Measurements from ENCODE around the gene MT1E.

Gene MT1E

DNA sequence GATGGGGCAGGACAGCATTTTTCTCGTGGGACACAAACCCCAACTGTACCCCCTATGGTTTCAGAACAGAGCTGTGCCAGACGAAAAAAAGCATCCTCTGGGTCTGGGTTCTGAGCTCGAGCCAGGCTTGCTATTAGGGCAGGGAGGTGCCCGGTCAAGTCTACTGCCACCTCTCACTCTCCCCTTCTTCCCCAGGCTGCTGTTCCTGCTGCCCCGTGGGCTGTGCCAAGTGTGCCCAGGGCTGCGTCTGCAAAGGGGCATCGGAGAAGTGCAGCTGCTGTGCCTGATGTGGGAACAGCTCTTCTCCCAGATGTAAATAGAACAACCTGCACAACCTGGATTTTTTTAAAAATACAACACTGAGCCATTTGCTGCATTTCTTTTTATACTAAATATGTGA lies 1.1 kb downstream of the MT1E start:
- no peak for DNase-seq (ENCODE audit: low spot score)

DNA sequence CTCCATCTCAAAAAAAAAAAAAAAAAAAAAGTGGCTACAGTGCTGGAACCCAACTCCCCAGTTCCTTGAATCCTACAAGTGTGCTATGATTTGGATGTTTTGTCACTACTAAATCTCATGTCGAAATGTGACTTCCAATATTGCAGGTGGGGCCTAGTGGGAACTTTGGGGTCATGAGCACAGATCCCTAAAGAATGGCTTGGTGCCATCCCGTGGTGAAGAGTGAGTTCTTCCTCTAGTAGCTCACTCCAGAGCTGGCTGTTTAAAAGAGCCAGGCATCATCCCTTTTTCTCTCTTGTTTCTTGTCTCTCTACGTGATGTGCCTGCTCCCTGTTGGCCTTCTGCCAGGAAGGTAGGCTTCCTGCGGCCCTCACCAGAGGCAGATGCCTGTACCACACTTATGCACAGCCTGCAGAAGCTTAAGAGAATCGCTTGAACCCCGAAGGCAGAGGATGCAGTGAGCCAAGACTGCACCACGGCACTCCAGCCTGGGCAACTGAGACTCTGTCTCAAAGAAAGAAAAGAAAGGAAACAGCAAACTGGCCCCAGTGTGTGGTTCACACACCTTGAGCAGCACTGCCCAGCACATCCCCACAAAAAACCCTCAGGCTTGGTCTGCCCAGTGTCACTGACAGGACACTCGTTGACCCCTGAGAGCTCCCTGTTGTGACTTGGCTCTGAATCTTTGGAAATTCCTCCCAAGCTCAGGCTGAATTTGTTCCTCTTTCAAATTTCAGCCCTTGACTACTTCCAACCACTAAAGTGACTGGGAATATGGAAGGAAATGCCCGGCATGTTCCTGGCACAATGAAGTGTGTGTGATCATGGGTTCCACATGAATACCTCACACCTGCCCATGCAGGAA lies 3.1 kb downstream of the MT1E start:
- no peak for DNase-seq (ENCODE audit: low spot score)

DNA sequence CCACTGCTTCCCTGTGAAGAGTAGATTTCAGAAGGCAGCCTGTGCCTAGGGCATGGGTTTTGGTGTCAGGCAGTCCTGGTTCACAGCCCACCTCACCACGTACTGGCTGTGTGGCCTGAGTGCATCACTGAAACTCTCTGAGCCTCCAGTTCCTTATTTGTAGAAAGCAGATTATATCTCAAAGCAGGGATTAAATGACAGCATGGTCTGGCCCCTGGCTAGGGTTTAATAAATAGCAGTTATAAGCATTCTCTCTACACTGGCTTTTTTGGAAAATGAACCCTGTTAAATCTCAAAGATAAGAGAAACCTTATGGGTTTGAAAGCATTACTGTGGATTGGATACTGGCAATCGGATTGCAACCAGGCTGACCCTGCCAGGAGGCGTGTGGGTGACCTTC lies 4.0 kb downstream of the MT1E start:
- DNase-seq (ENCODE audit: low spot score): no peak

DNA sequence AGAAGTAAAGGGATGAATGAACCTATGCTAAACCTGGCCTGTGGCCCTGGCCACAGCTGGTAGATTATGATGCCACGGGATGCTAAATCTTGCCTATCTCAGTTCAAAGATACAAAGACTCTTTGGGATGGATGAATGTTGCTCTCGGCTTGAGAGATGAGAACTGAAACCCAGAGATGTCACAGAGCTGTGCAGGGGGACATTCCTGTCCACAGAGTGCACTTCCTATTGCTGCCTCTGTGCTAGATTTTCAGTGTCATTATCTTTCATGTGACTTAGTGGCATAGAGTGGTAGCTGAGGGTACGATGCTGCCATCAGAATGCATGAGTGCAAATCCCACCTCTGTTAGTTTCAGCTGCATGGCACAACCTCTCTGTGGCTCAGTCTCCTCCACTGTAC lies 4.6 kb downstream of the MT1E start:
- DNase-seq (ENCODE audit: low spot score): peak; percentile 48

DNA sequence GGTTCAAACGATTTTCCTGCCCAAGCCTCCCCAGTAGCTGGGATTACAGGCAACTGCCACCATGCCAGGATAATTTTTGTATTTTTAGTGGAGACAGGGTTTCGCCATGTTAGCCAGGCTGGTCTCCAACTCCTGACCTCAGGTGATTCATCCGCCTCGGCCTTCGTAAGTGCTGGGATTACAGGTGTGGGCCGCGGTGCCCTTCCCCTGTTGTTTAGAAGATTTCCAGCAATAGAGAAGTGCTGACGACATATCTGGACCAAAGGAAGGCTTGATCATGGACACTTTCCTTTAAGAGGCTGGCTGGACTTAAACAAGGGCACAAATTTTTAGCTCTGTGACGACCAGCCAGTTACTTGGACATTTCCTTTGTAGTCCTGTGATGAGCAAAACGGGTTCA lies 5.6 kb downstream of the MT1E start:
- no peak for DNase-seq (ENCODE audit: low spot score)

DNA sequence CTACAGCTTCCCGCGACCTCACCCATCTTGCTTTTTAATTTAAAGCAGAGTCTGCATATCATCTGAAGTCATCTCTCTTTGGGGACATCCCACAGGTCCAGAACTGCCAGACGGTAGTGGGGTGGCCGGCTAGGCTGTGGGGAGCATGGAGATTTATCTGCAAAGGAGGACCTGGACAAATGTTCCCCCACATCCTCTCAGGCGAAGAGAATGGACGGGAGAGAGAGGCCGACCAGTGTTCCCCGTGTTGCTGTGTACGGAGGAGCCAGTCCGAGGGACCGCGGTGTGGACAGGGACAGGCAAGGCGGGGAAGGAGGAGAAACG lies 6.2 kb downstream of the MT1E start:
- DNase-seq (ENCODE audit: low spot score): no peak

DNA sequence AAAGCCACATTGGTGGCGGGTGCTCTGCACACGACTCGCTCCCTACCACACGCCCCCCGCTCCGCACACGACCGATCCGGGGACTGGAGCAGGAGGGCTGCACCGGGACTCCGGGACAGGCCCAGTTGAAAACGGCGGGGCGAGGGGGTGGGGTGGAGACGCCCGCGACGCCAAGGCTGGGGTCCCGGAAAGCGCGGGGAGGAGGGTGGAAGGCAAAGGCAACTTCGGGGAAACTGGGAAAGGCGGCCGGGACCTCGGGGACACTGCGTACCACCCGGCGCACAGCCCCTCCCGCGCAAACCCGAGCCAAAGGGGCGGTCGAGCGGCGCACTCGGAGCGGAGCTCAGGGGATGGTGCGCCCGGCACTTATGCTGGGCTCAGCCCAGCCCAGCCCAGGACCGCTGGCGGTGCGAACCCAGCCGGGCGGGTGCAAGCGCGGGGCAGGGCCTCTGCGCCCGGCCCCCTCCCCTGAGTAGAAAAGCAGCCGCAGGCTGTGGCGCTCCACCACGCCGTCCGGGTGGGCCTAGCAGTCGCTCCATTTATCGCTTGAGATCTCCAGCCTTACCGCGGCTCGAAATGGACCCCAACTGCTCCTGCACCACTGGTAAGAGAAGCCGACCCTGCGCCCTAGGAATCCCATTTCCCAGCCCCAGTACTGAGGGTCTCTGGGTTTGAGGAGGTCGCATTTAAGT lies 6.7 kb downstream of the MT1E start, which contains the start of gene MT1M:
Gene MT1M, plus strand, starts transcription at position 504 of the 692 bp plus-strand sequence. Its CDS starts 73 bp downstream, at position 577.
- DNase-seq (ENCODE audit: low spot score): no peak

DNA sequence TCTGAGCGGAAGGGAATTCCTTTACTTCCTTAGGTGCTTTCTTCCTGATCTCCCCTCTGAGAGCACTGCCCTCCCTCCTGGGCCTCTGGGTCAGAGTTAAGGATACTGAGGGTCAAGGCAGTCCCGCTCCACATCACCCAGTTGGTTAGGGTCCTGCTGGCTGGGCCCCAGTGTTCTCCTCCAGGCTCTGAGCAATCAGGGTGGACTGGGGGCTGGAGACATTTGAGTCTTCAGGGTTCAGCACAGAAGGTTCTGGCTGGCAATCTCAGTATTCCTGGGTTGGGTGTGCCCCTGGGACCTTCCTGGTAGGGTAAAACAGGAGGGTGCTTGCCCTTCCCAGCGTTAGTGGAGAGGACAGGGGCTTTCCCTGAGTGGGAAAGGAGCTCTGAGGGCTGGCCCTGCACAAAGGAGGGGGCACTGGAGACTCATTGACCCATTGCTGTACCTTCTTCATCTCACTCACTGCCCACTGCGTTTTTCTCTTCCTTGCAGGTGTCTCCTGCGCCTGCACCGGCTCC lies 7.3 kb downstream of the MT1E start:
- DNase-seq (ENCODE audit: low spot score): no peak

DNA sequence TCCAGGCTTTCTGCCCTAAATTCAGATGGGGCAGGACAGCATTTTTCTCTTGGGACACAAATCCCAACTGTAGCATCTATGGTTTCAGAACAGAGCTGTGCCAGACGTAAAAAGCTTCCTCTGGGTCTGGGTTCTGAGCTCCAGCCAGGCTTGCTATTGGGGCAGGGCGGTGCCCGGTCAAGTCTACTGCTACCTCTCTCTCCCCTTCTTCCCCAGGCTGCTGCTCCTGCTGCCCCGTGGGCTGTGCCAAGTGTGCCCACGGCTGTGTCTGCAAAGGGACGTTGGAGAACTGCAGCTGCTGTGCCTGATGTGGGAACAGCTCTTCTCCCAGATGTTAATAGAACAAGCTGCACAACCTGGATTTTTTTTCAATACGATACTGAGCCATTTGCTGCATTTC lies 8.0 kb downstream of the MT1E start:
- DNase-seq (ENCODE audit: low spot score): no peak

DNA sequence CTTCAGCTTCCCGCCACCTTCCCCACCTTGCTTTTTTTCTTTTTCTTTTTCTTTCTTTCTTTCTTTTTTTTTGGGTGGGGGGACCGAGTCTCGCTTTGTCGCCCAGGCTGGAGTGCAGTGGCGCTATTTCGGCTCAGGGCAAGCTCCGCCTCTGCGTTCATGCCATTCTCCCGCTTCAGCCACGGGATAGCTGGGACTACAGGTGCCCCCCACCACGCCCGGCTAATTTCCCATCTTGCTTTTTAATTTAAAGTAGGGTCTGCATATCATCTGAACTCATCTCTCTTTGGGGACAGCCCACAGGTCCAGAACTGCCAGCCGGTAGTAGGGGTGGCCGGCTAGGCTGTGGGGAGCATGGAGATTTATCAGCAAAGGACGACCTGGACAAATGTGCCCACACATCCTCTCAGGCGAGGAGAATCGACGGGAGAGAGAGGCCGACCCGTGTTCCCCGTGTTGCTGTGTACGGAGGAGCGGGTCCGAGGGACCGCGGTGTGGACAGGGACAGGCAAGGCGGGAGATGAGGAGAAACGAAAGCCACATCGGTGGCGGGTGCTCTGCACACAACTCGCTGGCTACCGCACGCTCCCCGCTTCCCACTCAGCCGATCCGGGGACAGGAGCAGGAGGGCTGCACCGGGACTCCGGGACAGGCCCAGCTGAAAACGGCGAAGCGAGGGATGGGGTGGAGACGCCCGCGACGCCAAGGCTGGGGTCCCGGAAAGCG lies 9.3 kb downstream of the MT1E start:
- no peak for DNase-seq (ENCODE audit: low spot score)

DNA sequence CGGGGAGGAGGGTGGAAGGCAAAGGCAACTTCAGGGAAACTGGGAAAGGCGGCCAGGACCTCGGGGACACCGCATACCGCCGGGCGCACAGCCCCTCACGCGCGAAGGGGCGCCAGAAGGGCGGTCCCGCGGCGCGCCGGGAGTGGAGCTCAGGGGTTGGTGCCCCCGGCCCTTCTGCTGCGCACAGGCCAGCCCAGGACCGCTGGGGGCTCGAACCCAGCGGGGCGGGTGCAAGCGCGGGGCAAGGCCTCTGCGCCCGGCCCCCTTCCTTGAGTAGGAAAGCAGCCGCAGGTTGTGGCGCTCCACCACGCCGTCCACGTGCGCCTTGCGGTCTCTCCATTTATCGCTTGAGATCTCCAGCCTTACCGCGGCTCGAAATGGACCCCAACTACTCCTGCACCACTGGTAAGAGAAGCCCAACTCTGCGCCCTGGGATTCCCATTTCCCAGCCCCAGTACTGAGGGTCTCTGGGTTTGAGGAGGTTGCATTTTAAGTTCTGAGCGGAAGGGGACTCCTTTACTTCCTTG lies 9.9 kb downstream of the MT1E start:
- no peak for DNase-seq (ENCODE audit: low spot score)

DNA sequence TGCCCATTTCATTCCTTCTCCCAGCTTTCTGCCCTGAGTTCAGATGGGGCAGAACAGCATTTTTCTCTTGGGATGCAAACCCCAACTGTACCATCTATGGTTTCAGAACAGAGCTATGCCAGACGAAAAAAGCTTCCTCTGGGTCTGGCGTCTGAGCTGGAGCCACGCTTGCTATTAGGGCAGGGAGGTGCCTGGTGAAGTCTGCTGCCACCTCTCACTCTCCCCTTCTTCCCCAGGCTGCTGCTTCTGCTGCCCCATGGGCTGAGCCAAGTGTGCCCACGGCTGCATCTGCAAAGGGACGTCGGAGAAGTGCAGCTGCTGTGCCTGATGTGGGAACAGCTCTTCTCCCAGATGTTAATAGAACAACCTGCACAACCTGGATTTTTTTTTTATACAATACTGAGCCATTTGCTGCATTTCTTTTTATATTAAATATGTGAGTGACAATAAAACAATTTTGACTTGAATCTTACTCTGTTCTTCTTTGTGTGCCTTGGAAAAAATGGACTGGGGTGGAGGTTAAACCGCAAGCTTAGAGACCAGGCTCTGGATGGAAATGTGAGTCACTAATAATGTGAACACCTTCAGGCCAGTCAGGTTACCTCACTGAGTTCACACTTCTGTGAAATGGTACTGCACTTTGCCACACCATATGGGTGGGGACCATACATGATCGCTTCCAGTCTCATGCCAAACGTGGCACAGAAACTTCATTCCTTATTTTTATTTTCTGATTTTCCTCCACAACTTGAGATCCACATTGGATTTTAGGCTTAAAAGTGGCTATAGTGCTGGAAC lies 11.2 kb downstream of the MT1E start:
- no peak for DNase-seq (ENCODE audit: low spot score)

DNA sequence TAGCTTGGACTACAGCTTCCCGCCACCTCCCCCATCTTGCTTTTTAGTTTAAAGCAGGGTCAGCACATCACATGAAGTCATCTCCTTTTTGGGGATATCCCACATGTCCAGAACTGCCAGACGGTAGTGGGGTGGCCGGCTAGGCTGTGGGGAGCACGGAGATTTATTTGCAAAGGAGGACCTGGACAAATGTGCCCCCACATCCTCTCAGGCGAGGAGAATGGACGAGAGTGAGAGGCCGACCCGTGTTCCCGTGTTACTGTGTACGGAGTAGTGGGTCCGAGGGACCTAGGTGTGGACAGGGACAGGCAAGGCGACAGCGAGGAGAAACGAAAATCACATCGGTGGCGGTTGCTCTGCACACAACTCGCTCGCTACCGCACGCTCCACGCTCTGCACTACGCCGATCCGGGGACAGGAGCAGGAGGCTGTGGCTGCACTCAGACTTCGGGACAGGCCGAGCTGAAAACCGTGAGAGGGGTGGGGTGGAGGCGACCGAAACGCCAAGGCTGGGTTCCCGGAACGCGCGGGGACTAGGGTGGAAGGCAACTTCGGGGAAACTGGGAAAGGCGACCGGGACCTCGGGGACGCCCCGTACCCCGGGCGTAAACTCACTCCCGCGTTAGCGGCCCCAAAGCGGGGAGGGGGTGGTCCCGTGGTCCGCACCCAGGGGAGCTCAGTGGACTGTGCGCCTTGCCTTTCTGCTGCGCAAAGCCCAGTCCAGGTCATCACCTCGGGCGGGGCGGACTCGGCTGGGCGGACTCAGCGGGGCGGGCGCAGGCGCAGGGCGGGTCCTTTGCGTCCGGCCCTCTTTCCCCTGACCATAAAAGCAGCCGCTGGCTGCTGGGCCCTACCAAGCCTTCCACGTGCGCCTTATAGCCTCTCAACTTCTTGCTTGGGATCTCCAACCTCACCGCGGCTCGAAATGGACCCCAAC lies 12.5 kb downstream of the MT1E start, which contains the start of gene MT1A:
Gene MT1A, plus strand, starts transcription at position 853 of the 937 bp plus-strand sequence. Its CDS starts 73 bp downstream, at position 926.
- no peak for DNase-seq (ENCODE audit: low spot score)

DNA sequence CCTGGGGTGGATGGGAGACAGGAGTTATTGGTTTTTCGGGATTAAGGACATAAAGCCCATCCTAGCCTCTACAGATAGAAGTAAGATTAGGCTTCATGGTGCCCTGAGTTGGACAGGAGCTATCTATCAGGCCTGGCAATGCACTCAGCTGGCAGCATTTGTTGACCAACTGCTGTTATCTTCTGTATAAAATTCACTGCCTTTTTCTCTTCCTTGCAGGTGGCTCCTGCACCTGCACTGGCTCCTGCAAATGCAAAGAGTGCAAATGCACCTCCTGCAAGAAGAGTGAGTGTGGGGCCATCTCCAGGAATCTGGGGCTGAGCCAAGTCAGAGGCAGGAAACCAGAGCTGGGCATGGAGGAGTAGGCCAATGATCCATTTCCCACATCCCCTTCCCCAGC lies 13.5 kb downstream of the MT1E start:
- no peak for DNase-seq (ENCODE audit: low spot score)

DNA sequence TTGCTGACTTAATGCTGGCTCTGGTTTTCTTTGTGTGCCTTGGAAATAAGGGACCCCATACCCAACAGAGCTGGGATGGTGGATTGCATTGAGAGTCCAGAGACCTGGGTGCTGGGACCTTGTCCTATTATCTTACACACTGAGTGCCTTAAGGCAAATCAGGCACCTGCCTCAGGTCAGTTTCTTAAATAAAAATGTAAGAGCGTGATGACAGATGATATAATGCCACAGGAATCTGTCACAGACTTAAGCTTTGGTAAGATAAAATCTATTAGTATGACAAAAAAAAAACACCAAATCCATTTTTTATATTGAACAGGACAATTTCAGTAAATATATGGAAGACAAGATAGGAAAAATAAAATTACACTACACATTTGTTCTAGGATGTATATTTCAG lies 14.5 kb downstream of the MT1E start:
- no peak for DNase-seq (ENCODE audit: low spot score)

DNA sequence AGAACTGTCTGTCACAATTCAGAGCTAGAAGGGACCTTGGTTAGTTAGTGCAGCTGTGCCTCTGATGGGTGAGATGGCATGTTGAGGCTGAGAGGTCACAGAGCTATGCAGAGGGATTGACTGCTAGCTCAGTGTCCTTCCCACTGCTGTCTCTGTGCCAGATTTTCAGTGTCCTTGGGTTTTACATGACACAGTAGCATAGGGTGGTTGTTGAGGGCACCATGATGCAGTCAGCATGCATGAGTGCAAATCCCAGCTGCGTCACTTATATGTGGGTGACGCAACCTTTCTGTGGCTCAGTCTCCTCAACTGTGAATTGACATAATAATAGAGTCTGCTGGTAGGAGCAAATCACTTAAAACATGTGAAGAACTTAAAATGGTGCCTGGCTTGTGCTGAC lies 15.6 kb downstream of the MT1E start:
- no peak for DNase-seq (ENCODE audit: low spot score)

DNA sequence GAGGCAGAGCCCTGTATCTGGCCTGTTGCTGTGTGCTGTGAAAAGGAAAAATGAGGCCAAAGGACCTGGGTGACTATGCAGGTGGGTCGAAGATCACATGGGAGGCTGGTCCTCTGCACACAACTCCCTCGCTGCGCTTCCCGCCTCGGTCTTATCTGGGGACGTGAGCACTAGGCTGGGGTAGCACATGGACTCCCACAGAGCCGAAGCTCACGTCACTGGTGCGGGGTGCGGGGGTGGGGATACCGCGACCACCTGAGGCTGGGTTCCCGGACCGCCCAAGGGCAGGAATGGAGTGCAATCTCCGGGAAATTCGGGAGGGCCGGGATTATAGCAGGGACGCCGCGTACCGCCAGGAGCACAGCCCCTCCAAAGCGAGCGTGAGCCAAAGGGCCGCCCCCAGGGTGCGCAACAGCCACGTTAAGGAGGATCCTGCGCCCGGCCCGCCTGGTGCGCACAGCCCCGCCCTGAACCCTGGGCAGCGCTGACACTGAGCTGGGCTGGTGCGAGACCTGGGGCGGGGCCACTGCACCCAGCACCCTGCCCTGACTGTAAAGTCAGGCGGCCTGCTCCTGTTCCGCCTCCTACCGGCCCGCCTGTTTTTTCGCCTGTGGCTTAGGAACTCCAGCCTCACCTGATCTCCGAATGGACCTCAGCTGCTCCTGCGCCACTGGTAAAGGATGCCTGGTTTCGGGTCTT lies 17.6 kb downstream of the MT1E start:
- DNase-seq (ENCODE audit: low spot score): no peak

DNA sequence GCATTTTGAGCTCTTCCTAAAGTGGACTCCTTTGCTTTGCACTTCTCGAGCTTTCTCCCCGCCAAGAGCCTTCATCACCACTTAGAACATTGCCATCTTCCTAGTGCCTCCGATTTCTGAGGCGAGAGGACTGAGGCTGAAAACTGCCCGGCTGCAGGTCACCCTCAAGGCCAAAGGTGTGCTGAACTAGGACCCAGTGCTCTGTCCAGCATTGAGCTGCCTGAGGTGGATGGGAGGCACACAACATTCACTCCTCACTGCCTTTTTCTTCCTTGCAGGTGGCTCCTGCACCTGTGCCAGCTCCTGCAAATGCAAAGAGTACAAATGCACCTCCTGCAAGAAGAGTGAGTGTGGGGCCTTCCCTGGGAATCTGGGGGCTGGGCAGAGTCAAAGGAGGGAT lies 18.3 kb downstream of the MT1E start:
- DNase-seq (ENCODE audit: low spot score): no peak

DNA sequence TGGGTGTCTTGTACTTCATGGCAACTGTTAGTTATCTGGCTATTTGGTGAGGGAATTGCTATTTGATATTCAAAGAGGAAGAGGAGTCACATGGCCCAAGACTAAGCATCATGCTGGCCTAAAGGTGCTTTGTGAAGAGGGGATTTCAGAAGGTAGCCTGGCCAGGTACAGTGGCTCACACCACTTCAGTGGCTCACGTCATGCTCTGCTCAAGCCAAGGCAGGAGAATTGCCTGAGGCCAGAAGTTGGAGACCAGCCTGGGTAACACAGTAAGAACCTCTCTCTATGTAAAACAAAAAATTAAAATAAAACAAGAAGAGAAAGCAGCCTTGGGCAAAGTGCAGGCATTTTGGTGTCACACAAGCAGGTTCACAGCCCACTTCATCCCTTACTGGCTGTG lies 19.7 kb downstream of the MT1E start:
- no peak for DNase-seq (ENCODE audit: low spot score)

DNA sequence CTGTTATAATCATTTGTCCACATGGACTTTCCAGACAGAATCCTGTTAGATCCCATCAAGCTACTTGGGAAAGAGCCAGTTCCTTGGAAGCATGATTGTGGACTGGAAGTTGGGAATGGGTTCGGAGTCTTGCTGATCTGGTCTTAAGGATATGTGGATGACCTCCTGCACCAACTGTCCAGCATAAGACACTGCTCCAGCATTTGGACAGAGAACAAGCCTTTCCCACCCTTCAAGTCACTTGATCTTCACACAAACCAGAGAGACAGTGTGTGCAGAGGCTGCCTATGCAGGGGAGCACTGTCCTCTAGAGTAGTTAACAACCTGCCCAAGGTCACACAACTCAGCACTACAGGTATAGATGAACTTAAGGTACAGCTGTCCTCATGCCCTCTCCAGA lies 20.3 kb downstream of the MT1E start:
- no peak for DNase-seq (ENCODE audit: low spot score)
